ENCODE measurements around the gene SETD4. TPM values are rescaled to one million over a fixed set of nuclear protein-coding genes. Genes with fewer than 3 reads are reported as not detected.

SETD4 gene
- total and polyA plus RNA-seq, 2 of the 13 experiments (the other 11 are each of a cell fraction or from before 2014, with no cell fraction given): 7.1 to 14.4 TPM

GRCh38 chr21:36060159-36060921 is at the start of gene SETD4 (continued):
- TF ChIP-seq ZNF781 (CRISPR knock-in tag; IDR thresholded peaks at IDR 0.05; ENCODE audit: borderline replicate concordance, not compliant biosample characterization) (peak; percentile 41), ESRRA (CRISPR knock-in tag; IDR thresholded peaks at IDR 0.05; ENCODE audit: low read depth) (0 out of 2 replicates have a peak, but pooled peaks have one; percentile 32), RNF2 (conservative IDR thresholded peaks at IDR 0.05; ENCODE audit: low read depth) (peak; percentile 43; the same call in 1 of the 2 replicates), RAD21 (CRISPR knock-in tag; IDR thresholded peaks at IDR 0.05) (no peak), TFDP1 (CRISPR knock-in tag; IDR thresholded peaks at IDR 0.05; ENCODE audit: borderline replicate concordance) (peak; percentile 35; the same call in 1 of the 2 replicates), ISX (CRISPR knock-in tag; conservative IDR thresholded peaks at IDR 0.05) (no peak), RFX1 (IDR thresholded peaks at IDR 0.05) (peak; percentile 90), JUND (CRISPR knock-in tag; IDR thresholded peaks at IDR 0.05) (no peak), ZNF17 (CRISPR knock-in tag; IDR thresholded peaks at IDR 0.05) (peak; percentile 85; the same call in 1 of the 2 replicates), ZNF660 (CRISPR knock-in tag; IDR thresholded peaks at IDR 0.05; ENCODE audit: borderline replicate concordance, low read depth) (no peak), ZSCAN9 (CRISPR knock-in tag; IDR thresholded peaks at IDR 0.05; ENCODE audit: borderline replicate concordance) (no peak), ZNF589 (CRISPR knock-in tag; conservative IDR thresholded peaks at IDR 0.05) (no peak), RFXANK (CRISPR knock-in tag; IDR thresholded peaks at IDR 0.05) (no peak), GTF2F1 (IDR thresholded peaks at IDR 0.05; ENCODE audit: low read length) (no peak), ARID2 (CRISPR knock-in tag; IDR thresholded peaks at IDR 0.05; ENCODE audit: borderline replicate concordance) (no peak), PRMT3 (CRISPR knock-in tag; IDR thresholded peaks at IDR 0.05; ENCODE audit: borderline replicate concordance, low read depth) (no peak), ZNF256 (CRISPR knock-in tag; conservative IDR thresholded peaks at IDR 0.05) (peak; percentile 72; the same call in 1 of the 2 replicates), RARG (CRISPR knock-in tag; IDR thresholded peaks at IDR 0.05; ENCODE audit: low read depth) (no peak), GFI1 (CRISPR knock-in tag; IDR thresholded peaks at IDR 0.05; ENCODE audit: borderline replicate concordance) (peak; percentile 70; the same call in 1 of the 2 replicates), ZNF263 (CRISPR knock-in tag; IDR thresholded peaks at IDR 0.05) (no peak), ZNF740 (CRISPR knock-in tag; IDR thresholded peaks at IDR 0.05) (0 out of 2 replicates have a peak, but pooled peaks have one; percentile 4), ELF3 (CRISPR knock-in tag; IDR thresholded peaks at IDR 0.05) (peak; percentile 83), MED1 (CRISPR knock-in tag; IDR thresholded peaks at IDR 0.05) (peak; percentile 73), ZNF138 (CRISPR knock-in tag; IDR thresholded peaks at IDR 0.05; ENCODE audit: low read depth) (no peak), REXO4 (CRISPR knock-in tag; IDR thresholded peaks at IDR 0.05; ENCODE audit: borderline replicate concordance) (no peak), SSRP1 (CRISPR knock-in tag; IDR thresholded peaks at IDR 0.05) (no peak), ERF (CRISPR knock-in tag; IDR thresholded peaks at IDR 0.05) (peak; percentile 20; the same call in 1 of the 2 replicates)
- TF ChIP-seq, protein P1, sequence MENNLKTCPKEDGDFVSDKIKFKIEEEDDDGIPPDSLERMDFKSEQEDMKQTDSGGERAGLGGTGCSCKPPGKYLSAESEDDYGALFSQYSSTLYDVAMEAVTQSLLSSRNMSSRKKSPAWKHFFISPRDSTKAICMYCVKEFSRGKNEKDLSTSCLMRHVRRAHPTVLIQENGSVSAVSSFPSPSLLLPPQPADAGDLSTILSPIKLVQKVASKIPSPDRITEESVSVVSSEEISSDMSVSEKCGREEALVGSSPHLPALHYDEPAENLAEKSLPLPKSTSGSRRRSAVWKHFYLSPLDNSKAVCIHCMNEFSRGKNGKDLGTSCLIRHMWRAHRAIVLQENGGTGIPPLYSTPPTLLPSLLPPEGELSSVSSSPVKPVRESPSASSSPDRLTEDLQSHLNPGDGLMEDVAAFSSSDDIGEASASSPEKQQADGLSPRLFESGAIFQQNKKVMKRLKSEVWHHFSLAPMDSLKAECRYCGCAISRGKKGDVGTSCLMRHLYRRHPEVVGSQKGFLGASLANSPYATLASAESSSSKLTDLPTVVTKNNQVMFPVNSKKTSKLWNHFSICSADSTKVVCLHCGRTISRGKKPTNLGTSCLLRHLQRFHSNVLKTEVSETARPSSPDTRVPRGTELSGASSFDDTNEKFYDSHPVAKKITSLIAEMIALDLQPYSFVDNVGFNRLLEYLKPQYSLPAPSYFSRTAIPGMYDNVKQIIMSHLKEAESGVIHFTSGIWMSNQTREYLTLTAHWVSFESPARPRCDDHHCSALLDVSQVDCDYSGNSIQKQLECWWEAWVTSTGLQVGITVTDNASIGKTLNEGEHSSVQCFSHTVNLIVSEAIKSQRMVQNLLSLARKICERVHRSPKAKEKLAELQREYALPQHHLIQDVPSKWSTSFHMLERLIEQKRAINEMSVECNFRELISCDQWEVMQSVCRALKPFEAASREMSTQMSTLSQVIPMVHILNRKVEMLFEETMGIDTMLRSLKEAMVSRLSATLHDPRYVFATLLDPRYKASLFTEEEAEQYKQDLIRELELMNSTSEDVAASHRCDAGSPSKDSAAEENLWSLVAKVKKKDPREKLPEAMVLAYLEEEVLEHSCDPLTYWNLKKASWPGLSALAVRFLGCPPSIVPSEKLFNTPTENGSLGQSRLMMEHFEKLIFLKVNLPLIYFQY (CRISPR knock-in tag; IDR thresholded peaks at IDR 0.05; ENCODE audit: borderline replicate concordance): no peak

Data from HepG2 (cell line).